Activated CD8-positive, alpha-beta memory T cell treated with anti-CD3 and anti-CD28 coated beads, Interleukin-2, amount 10 ng/mL, durations not matched to agents 7 days and 5 days (primary cell): ENCODE measurements around the gene MPND. TPM values are rescaled to one million over a fixed set of nuclear protein-coding genes. Genes with fewer than 3 reads are reported as not detected.
"Not testable (repeated sequence)": the region's sequence is repeated elsewhere in the genome, so short reads cannot be mapped to it uniquely, and the experiment has no call there.

Experiments
- ATAC-seq: fragments of 150-1000 bp; cut with Tn5 transposase; one replicate; pipeline ENCODE4 v1.10.0; 2021; ENCODE audit warnings: moderate library complexity
- CTCF ChIA-PET: fragments of 350-600 bp; sonication (Branson Sonifier 250); formaldehyde crosslinking; loops from one replicate; lab custom pipeline; 2021; ENCODE audit warnings: antibody characterized with exemption; lab: Charles Lee
- DNase-seq: peaks from one replicate; pipeline ENCODE4 v3.0.0-alpha.2; 2020
- H3K27ac Mint-ChIP-seq: one replicate; pipeline ENCODE4 v1.8.0; 2021; ENCODE audit warnings: mild to moderate bottlenecking, mixed read lengths
- H3K27me3 Mint-ChIP-seq: one replicate; pipeline ENCODE4 v1.8.0; 2021; ENCODE audit warnings: mixed read lengths
- H3K36me3 Mint-ChIP-seq: one replicate; pipeline ENCODE4 v1.8.0; 2021; ENCODE audit warnings: mild to moderate bottlenecking, mixed read lengths
- H3K4me1 Mint-ChIP-seq: one replicate; pipeline ENCODE4 v1.8.0; 2021; ENCODE audit warnings: mixed read lengths
- H3K4me3 Mint-ChIP-seq: one replicate; pipeline ENCODE4 v1.8.0; 2021; ENCODE audit warnings: mild to moderate bottlenecking, moderate library complexity, mixed read lengths
- H3K9me3 Mint-ChIP-seq: one replicate; pipeline ENCODE4 v1.8.0; 2022; ENCODE audit warnings: low read depth, mixed read lengths
- total RNA-seq, 2 experiments: library from RNA; stranded (reverse); gene quantifications; one replicate each; pipeline ENCODE4 v1.2.3, GENCODE V29; 2021

Gene MPND
- total RNA-seq, 2 experiments from 2014 or later, result 24.1 to 25.4 TPM

- no peak overlapping the region for H3K4me3 Mint-ChIP-seq
- H3K27ac Mint-ChIP-seq, result peak overlapping the region; percentile 39
- CTCF ChIA-PET, result interaction anchor here (3.7 to 4.4 kb wide), 2 partner anchors 8 to 78 kb away, joined by 31 to 46 read pairs; no protein-coding TSS in a partner anchor
- peaks cover 19% of the 10 kb centered on the region for H3K4me1 Mint-ChIP-seq
- ATAC-seq (no peak), DNase-seq (no peak)
- peaks cover 11% of the 10 kb centered on the region for H3K36me3 Mint-ChIP-seq
- H3K27me3 Mint-ChIP-seq, result no peaks in the 10 kb centered on the region
- H3K9me3 Mint-ChIP-seq, result no peaks in the 10 kb centered on the region
These were observed 2.1 kb downstream of the MPND start for GRCh38 chr19:4345342-4346019.

- Mint-ChIP-seq H3K36me3 (peaks cover 11% of the 10 kb centered on the region), H3K27me3 (no peaks in the 10 kb centered on the region), H3K4me3 (no peak overlapping the region), H3K4me1 (peaks cover 17% of the 10 kb centered on the region), H3K9me3 (no peaks in the 10 kb centered on the region), H3K27ac (no peak overlapping the region)
- DNase-seq, result no peak
- CTCF ChIA-PET, result interaction anchor here (4.4 kb wide), 1 partner anchor 79 kb away, joined by 31 read pairs; no protein-coding TSS in a partner anchor
- ATAC-seq, result no peak
These were observed 2.6 kb downstream of the MPND start for GRCh38 chr19:4346020-4346383.

- Mint-ChIP-seq H3K9me3 (no peaks in the 10 kb centered on the region), H3K4me1 (peaks cover 14% of the 10 kb centered on the region), H3K27me3 (no peaks in the 10 kb centered on the region), H3K27ac (no peak overlapping the region), H3K36me3 (peaks cover 11% of the 10 kb centered on the region), H3K4me3 (no peak overlapping the region)
- ATAC-seq (no peak), DNase-seq (no peak)
- CTCF ChIA-PET, result interaction anchor here (0.6 to 4.4 kb wide), 4 partner anchors 15 to 80 kb away, joined by 3 to 31 read pairs (median 4); no protein-coding TSS in a partner anchor
These were observed 4.2 kb downstream of the MPND start for GRCh38 chr19:4347521-4347920.

GRCh38 chr19:4349225-4349624, 5.9 kb downstream of the MPND start:
- CTCF ChIA-PET, result interaction anchor here (0.5 to 4.4 kb wide), 2 partner anchors 82 to 362 kb away, joined by 4 to 31 read pairs; no protein-coding TSS in a partner anchor
- not testable (repeated sequence) for H3K27ac Mint-ChIP-seq

GRCh38 chr19:4350111-4350510, 6.7 kb downstream of the MPND start:
- CTCF ChIA-PET, result interaction anchor here (5.8 kb wide), 1 partner anchor 84 kb away, joined by 125 read pairs; no protein-coding TSS in a partner anchor
- no peak for DNase-seq
- H3K4me1 Mint-ChIP-seq, result peaks cover 8% of the 10 kb centered on the region
- H3K9me3 Mint-ChIP-seq, result no peaks in the 10 kb centered on the region
- H3K27ac Mint-ChIP-seq, result no peak overlapping the region
- H3K27me3 Mint-ChIP-seq, result no peaks in the 10 kb centered on the region
- no peak overlapping the region for H3K4me3 Mint-ChIP-seq
- peaks cover 11% of the 10 kb centered on the region for H3K36me3 Mint-ChIP-seq
- ATAC-seq, result no peak

More at GRCh38 chr19:4349225-4349624, 5.9 kb downstream of the MPND start:
- not testable (repeated sequence) for ATAC-seq, H3K4me3 Mint-ChIP-seq, H3K9me3 Mint-ChIP-seq, DNase-seq, H3K4me1 Mint-ChIP-seq, H3K27me3 Mint-ChIP-seq
- peaks cover 11% of the 10 kb centered on the region for H3K36me3 Mint-ChIP-seq

GRCh38 chr19:4350726-4351125, 7.4 kb downstream of the MPND start:
- no peaks in the 10 kb centered on the region for H3K27me3 Mint-ChIP-seq
- ATAC-seq, result no peak
- no peak for DNase-seq
- peaks cover 4% of the 10 kb centered on the region for H3K4me1 Mint-ChIP-seq
- no peak overlapping the region for H3K27ac Mint-ChIP-seq
- CTCF ChIA-PET, result interaction anchor here (5.8 kb wide), 1 partner anchor 85 kb away, joined by 125 read pairs; no protein-coding TSS in a partner anchor
- H3K9me3 Mint-ChIP-seq, result no peaks in the 10 kb centered on the region
- peaks cover 7% of the 10 kb centered on the region for H3K36me3 Mint-ChIP-seq
- no peak overlapping the region for H3K4me3 Mint-ChIP-seq

- ATAC-seq (peak; percentile 69), DNase-seq (peak; percentile 76)
- peaks cover 1% of the 10 kb centered on the region for H3K4me1 Mint-ChIP-seq
- no peak overlapping the region for H3K4me3 Mint-ChIP-seq
- CTCF ChIA-PET, result interaction anchor here (0.6 to 5.8 kb wide), 38 partner anchors 9 to 367 kb away, joined by 3 to 125 read pairs (median 6); partner anchors contain the start of genes CHAF1A, FSD1, MPND and SH3GL1
- H3K36me3 Mint-ChIP-seq, result no peaks in the 10 kb centered on the region
- H3K27ac Mint-ChIP-seq, result no peak overlapping the region
- H3K27me3 Mint-ChIP-seq, result no peaks in the 10 kb centered on the region
- H3K9me3 Mint-ChIP-seq, result no peaks in the 10 kb centered on the region
These were observed 9.3 kb downstream of the MPND start for GRCh38 chr19:4352701-4353121.

- Mint-ChIP-seq H3K36me3 (no peaks in the 10 kb centered on the region), H3K27ac (no peak overlapping the region), H3K4me1 (peaks cover 1% of the 10 kb centered on the region), H3K9me3 (no peaks in the 10 kb centered on the region), H3K27me3 (no peaks in the 10 kb centered on the region), H3K4me3 (no peak overlapping the region)
- ATAC-seq (no peak), DNase-seq (no peak)
- CTCF ChIA-PET, result interaction anchor here (2.6 to 5.8 kb wide), 3 partner anchors 11 to 88 kb away, joined by 9 to 125 read pairs (median 46); partner anchors contain the start of genes MPND and STAP2
These were observed 10.9 kb downstream of the MPND start for GRCh38 chr19:4354282-4354681.

- ATAC-seq (no peak), DNase-seq (no peak)
- no peak overlapping the region for H3K27ac Mint-ChIP-seq
- CTCF ChIA-PET, result interaction anchor here (3.6 to 5.8 kb wide), 2 partner anchors 12 to 89 kb away, joined by 46 to 125 read pairs; partner anchors contain the start of gene MPND
- no peaks in the 10 kb centered on the region for H3K36me3 Mint-ChIP-seq
- H3K4me1 Mint-ChIP-seq, result peaks cover 1% of the 10 kb centered on the region
- no peak overlapping the region for H3K4me3 Mint-ChIP-seq
- H3K9me3 Mint-ChIP-seq, result no peaks in the 10 kb centered on the region
- H3K27me3 Mint-ChIP-seq, result no peaks in the 10 kb centered on the region
These were observed 11.5 kb downstream of the MPND start for GRCh38 chr19:4354897-4355296.

GRCh38 chr19:4357095-4357797, 13.9 kb downstream of the MPND start:
- DNase-seq, result no peak
- Mint-ChIP-seq H3K27ac (no peak overlapping the region), H3K36me3 (peaks cover 3% of the 10 kb centered on the region), H3K9me3 (no peaks in the 10 kb centered on the region), H3K27me3 (no peaks in the 10 kb centered on the region), H3K4me1 (peaks cover 1% of the 10 kb centered on the region), H3K4me3 (no peak overlapping the region)
- no peak for ATAC-seq
- CTCF ChIA-PET, result interaction anchor here (1.6 to 1.9 kb wide), 2 partner anchors 43 to 90 kb away, joined by 4 to 8 read pairs; partner anchors contain the start of gene SH3GL1

GRCh38 chr19:4357921-4358326, 14.6 kb downstream of the MPND start:
- ATAC-seq (no peak), DNase-seq (no peak)
- peaks cover 3% of the 10 kb centered on the region for H3K36me3 Mint-ChIP-seq
- CTCF ChIA-PET, result interaction anchor here (1.2 to 2.9 kb wide), 4 partner anchors 11 to 91 kb away, joined by 3 to 12 read pairs (median 4); partner anchors contain the start of gene SH3GL1
- no peak overlapping the region for H3K4me3 Mint-ChIP-seq
- no peaks in the 10 kb centered on the region for H3K4me1 Mint-ChIP-seq
- H3K9me3 Mint-ChIP-seq, result no peaks in the 10 kb centered on the region
- H3K27me3 Mint-ChIP-seq, result no peaks in the 10 kb centered on the region
- H3K27ac Mint-ChIP-seq, result no peak overlapping the region

GRCh38 chr19:4358709-4359626, 15.6 kb downstream of the MPND start:
- no peaks in the 10 kb centered on the region for H3K4me1 Mint-ChIP-seq
- H3K36me3 Mint-ChIP-seq, result peaks cover 3% of the 10 kb centered on the region
- H3K27me3 Mint-ChIP-seq, result no peaks in the 10 kb centered on the region
- DNase-seq, result no peak
- H3K27ac Mint-ChIP-seq, result no peak overlapping the region
- ATAC-seq, result no peak
- CTCF ChIA-PET, result interaction anchor here (1.2 to 2.9 kb wide), 4 partner anchors 10 to 92 kb away, joined by 3 to 12 read pairs (median 4); partner anchors contain the start of gene SH3GL1
- no peak overlapping the region for H3K4me3 Mint-ChIP-seq
- no peaks in the 10 kb centered on the region for H3K9me3 Mint-ChIP-seq
